22Rv1 (cell line): ENCODE results near the gene TCP11.

Source experiments
- H3K27ac ChIP-seq: fragments of 450-650 bp; 2 replicates; pipeline ENCODE4 v1.5.1; 2017
- CTCF ChIP-seq: fragments of 450-650 bp; IDR thresholded peaks from 2 replicates; pipeline ENCODE4 v1.5.1; 2017; ENCODE audit warnings: mild to moderate bottlenecking
- ZFX ChIP-seq: fragments of 450-650 bp; IDR thresholded peaks from 2 replicates; pipeline ENCODE4 v1.6.1; 2017; ENCODE audit warnings: antibody characterized with exemption, borderline replicate concordance

The TCP11 gene

GRCh38 chr6:35082046-35082732 is 59.0 kb downstream of the TCP11 start:
- TF ChIP-seq CTCF: no peak
- no peak for TF ChIP-seq ZFX
- H3K27ac ChIP-seq: no peak overlapping the region

- TF ChIP-seq CTCF: no peak
- TF ChIP-seq ZFX: no peak
- no peak overlapping the region for H3K27ac ChIP-seq
Measured at GRCh38 chr6:35081426-35081851, 59.7 kb downstream of the TCP11 start.

GRCh38 chr6:35080821-35081425 is 60.2 kb downstream of the TCP11 start:
- H3K27ac ChIP-seq: no peak overlapping the region
- no peak for TF ChIP-seq ZFX
- TF ChIP-seq CTCF: no peak

GRCh38 chr6:35080016-35080680 is 61.0 kb downstream of the TCP11 start:
- H3K27ac ChIP-seq: no peak overlapping the region
- TF ChIP-seq ZFX: no peak
- TF ChIP-seq CTCF: no peak

GRCh38 chr6:35079311-35080000 is 61.7 kb downstream of the TCP11 start:
- no peak for TF ChIP-seq CTCF
- no peak for TF ChIP-seq ZFX
- no peak overlapping the region for H3K27ac ChIP-seq

GRCh38 chr6:35078896-35079295 is 62.2 kb downstream of the TCP11 start:
- H3K27ac ChIP-seq: no peak overlapping the region
- TF ChIP-seq CTCF (no peak), ZFX (no peak)
